ENCODE data around the gene BTNL8.

The BTNL8 gene

DNA sequence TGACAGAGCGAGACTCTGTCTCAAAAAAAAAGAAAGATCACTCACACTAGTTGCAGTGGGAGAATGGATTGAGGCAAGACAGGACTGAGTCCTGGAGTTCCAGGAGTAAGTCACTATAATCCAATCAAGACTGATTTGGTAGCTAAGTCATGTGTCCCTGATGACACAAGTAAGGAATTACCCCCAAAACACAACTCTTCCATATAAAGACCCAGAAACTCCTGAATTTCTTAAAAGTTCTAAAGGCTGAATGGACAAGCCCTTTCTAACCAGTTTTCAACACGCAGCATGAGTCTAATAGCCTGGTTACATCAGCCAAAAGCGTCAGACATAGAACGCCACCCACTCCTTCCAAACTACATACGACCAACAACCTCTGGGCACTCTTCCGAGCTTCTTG is 40.4 kb upstream of the BTNL8 start (continued):
- TF ChIP-seq POU6F1 (CRISPR knock-in tag; IDR thresholded peaks at IDR 0.05; ENCODE audit: borderline replicate concordance, low read depth) (no peak), OSR1 (CRISPR knock-in tag; IDR thresholded peaks at IDR 0.05) (no peak), ZNF70 (CRISPR knock-in tag; IDR thresholded peaks at IDR 0.05) (no peak)

GRCh38 chr5:180860273-180860886 is 38.6 kb upstream of the BTNL8 start:
- peak; percentile 71 for ATAC-seq
- no peak for TF ChIP-seq OSR1 (CRISPR knock-in tag; IDR thresholded peaks at IDR 0.05)

- TF ChIP-seq POU6F1 (CRISPR knock-in tag; IDR thresholded peaks at IDR 0.05; ENCODE audit: borderline replicate concordance, low read depth) (no peak), TCF4 (CRISPR knock-in tag; IDR thresholded peaks at IDR 0.05; ENCODE audit: borderline replicate concordance) (0 out of 2 replicates have a peak, but pooled peaks have one; percentile 11), ESRRG (CRISPR knock-in tag; IDR thresholded peaks at IDR 0.05) (no peak)
- peak; percentile 99 for ATAC-seq
Observed at GRCh38 chr5:180860887-180861822, 37.8 kb upstream of the BTNL8 start, which contains the start of gene ZFP62. ZFP62 (minus strand) TSS chr5:180861276; CDS start chr5:180861219, 57 bp downstream.

DNA sequence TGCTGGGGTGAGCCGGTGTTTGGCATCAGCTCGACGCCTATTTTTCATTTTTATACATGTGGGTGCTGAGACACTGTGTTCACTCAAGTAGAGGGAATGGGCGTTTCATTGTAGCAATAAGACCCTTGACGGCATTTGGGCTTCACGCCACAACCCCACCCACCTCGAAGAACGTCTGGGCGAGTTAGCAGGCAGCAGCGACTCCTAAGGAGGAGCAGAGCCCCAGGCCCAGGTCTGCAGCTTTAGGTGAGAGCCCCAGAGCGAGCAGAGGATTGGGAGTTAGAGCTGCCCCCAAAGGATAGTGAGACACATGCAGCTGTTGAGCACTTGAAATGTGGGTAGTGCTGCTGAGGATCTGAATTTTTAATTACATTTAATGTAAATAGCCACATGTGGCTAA is 36.3 kb upstream of the BTNL8 start:
- ATAC-seq = no peak

GRCh38 chr5:180865981-180866695 is 32.8 kb upstream of the BTNL8 start:
- ATAC-seq = no peak
- TF ChIP-seq PATZ1 (CRISPR knock-in tag; IDR thresholded peaks at IDR 0.05; ENCODE audit: borderline replicate concordance) = no peak
- no peak for TF ChIP-seq SNAI2 (CRISPR knock-in tag; IDR thresholded peaks at IDR 0.05)
- TF ChIP-seq TCF4 (CRISPR knock-in tag; IDR thresholded peaks at IDR 0.05; ENCODE audit: borderline replicate concordance) = no peak

More for the DNA sequence above, 36.3 kb upstream of the BTNL8 start:
- TF ChIP-seq ESRRG (CRISPR knock-in tag; IDR thresholded peaks at IDR 0.05) (no peak), OSR1 (CRISPR knock-in tag; IDR thresholded peaks at IDR 0.05) (no peak), ZC3H10 (CRISPR knock-in tag; IDR thresholded peaks at IDR 0.05) (no peak), TCF4 (CRISPR knock-in tag; IDR thresholded peaks at IDR 0.05; ENCODE audit: borderline replicate concordance) (no peak)
- TF ChIP-seq, protein P1, sequence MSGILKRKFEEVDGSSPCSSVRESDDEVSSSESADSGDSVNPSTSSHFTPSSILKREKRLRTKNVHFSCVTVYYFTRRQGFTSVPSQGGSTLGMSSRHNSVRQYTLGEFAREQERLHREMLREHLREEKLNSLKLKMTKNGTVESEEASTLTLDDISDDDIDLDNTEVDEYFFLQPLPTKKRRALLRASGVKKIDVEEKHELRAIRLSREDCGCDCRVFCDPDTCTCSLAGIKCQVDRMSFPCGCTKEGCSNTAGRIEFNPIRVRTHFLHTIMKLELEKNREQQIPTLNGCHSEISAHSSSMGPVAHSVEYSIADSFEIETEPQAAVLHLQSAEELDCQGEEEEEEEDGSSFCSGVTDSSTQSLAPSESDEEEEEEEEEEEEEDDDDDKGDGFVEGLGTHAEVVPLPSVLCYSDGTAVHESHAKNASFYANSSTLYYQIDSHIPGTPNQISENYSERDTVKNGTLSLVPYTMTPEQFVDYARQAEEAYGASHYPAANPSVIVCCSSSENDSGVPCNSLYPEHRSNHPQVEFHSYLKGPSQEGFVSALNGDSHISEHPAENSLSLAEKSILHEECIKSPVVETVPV (CRISPR knock-in tag; IDR thresholded peaks at IDR 0.05) = no peak

DNA sequence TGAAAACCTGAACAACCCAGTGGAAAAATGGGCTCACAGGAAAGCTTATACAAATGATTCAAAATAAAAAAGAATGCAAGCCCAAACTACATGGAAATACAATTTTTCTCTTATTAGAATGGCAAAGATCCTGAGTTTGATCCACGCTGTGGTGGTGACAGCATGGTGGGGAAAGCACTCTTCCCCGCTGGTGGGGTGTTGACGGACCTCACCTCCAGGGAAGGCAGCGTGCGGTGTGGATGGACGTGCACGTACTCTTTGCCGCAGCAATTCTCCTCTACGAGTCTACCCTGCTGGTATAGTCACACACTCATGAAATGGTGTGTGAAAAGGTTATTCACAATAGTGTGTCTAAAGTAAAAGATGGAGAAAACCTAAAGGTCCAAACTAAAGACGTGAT is 32.0 kb upstream of the BTNL8 start:
- TF ChIP-seq, protein P1 (CRISPR knock-in tag; IDR thresholded peaks at IDR 0.05) = no peak
- TF ChIP-seq ZC3H10 (CRISPR knock-in tag; IDR thresholded peaks at IDR 0.05) (no peak), ZFP30 (CRISPR knock-in tag; IDR thresholded peaks at IDR 0.05) (no peak), ZFP3 (CRISPR knock-in tag; IDR thresholded peaks at IDR 0.05) (no peak), ZNF8 (CRISPR knock-in tag; IDR thresholded peaks at IDR 0.05) (no peak), POU6F1 (CRISPR knock-in tag; IDR thresholded peaks at IDR 0.05; ENCODE audit: borderline replicate concordance, low read depth) (no peak), ARNTL (CRISPR knock-in tag; IDR thresholded peaks at IDR 0.05; ENCODE audit: borderline replicate concordance, low read depth) (no peak), ZNF565 (CRISPR knock-in tag; conservative IDR thresholded peaks at IDR 0.05; ENCODE audit: low read depth) (no peak)
- no peak for ATAC-seq

Data from SK-N-SH treated with all-trans-retinoic acid at 6 μM for 48 hours (cell line).